Activated CD8-positive, alpha-beta memory T cell treated with anti-CD3 and anti-CD28 coated beads, Interleukin-2, amount 10 ng/mL, durations not matched to agents 7 days and 5 days (primary cell): Measurements from ENCODE around the gene RBM28. TPM values are rescaled to one million over a fixed set of nuclear protein-coding genes. Genes with fewer than 3 reads are reported as not detected.

Source experiments
- ATAC-seq: fragments of 150-1000 bp; cut with Tn5 transposase; one replicate; pipeline ENCODE4 v1.10.0; 2021; ENCODE audit warnings: moderate library complexity
- CTCF ChIA-PET: fragments of 350-600 bp; sonication (Branson Sonifier 250); formaldehyde crosslinking; loops from one replicate; lab custom pipeline; 2021; ENCODE audit warnings: antibody characterized with exemption; lab: Charles Lee
- DNase-seq: peaks from one replicate; pipeline ENCODE4 v3.0.0-alpha.2; 2020
- H3K27ac Mint-ChIP-seq: one replicate; pipeline ENCODE4 v1.8.0; 2021; ENCODE audit warnings: mild to moderate bottlenecking, mixed read lengths
- H3K27me3 Mint-ChIP-seq: one replicate; pipeline ENCODE4 v1.8.0; 2021; ENCODE audit warnings: mixed read lengths
- H3K36me3 Mint-ChIP-seq: one replicate; pipeline ENCODE4 v1.8.0; 2021; ENCODE audit warnings: mild to moderate bottlenecking, mixed read lengths
- H3K4me1 Mint-ChIP-seq: one replicate; pipeline ENCODE4 v1.8.0; 2021; ENCODE audit warnings: mixed read lengths
- H3K4me3 Mint-ChIP-seq: one replicate; pipeline ENCODE4 v1.8.0; 2021; ENCODE audit warnings: mild to moderate bottlenecking, moderate library complexity, mixed read lengths
- H3K9me3 Mint-ChIP-seq: one replicate; pipeline ENCODE4 v1.8.0; 2022; ENCODE audit warnings: low read depth, mixed read lengths
- total RNA-seq, 2 experiments: library from RNA; stranded (reverse); gene quantifications; one replicate each; pipeline ENCODE4 v1.2.3, GENCODE V29; 2021

The RBM28 gene
- total RNA-seq, 2 experiments from 2014 or later: 52.6 to 53.6 TPM

GRCh38 chr7:128322040-128322643 lies 21.6 kb downstream of the RBM28 start:
- no peaks in the 10 kb centered on the region for H3K27me3 Mint-ChIP-seq
- CTCF ChIA-PET: interaction anchor here (0.9 to 4.7 kb wide), 20 partner anchors 9 to 678 kb away, joined by 3 to 23 read pairs (median 5); partner anchors contain the start of gene RBM28
- ATAC-seq: peak; percentile 63

GRCh38 chr7:128321044-128321422 lies 22.7 kb downstream of the RBM28 start:
- Mint-ChIP-seq H3K27me3 (no peaks in the 10 kb centered on the region), H3K36me3 (peaks cover 55% of the 10 kb centered on the region), H3K4me1 (peaks cover 43% of the 10 kb centered on the region), H3K27ac (peak overlapping the region; percentile 99), H3K4me3 (peak overlapping the region; percentile 60), H3K9me3 (no peaks in the 10 kb centered on the region)
- peak; percentile 64 for DNase-seq
- CTCF ChIA-PET: interaction anchor here (1.0 to 4.7 kb wide), 12 partner anchors 7 to 321 kb away, joined by 3 to 23 read pairs (median 7); partner anchors contain the start of gene RBM28
- peak; percentile 59 for ATAC-seq

More at GRCh38 chr7:128322040-128322643, 21.6 kb downstream of the RBM28 start:
- H3K4me1 Mint-ChIP-seq: peaks cover 43% of the 10 kb centered on the region
- H3K4me3 Mint-ChIP-seq: peak overlapping the region; percentile 35
- H3K9me3 Mint-ChIP-seq: no peaks in the 10 kb centered on the region
- peaks cover 56% of the 10 kb centered on the region for H3K36me3 Mint-ChIP-seq
- peak; percentile 71 for DNase-seq
- H3K27ac Mint-ChIP-seq: peak overlapping the region; percentile 99

GRCh38 chr7:128318691-128319090 lies 25.0 kb downstream of the RBM28 start:
- Mint-ChIP-seq H3K4me3 (no peak overlapping the region), H3K36me3 (peaks cover 54% of the 10 kb centered on the region), H3K27me3 (no peaks in the 10 kb centered on the region), H3K27ac (peak overlapping the region; percentile 63), H3K4me1 (peaks cover 56% of the 10 kb centered on the region), H3K9me3 (no peaks in the 10 kb centered on the region)
- no peak for ATAC-seq
- no peak for DNase-seq
- CTCF ChIA-PET: interaction anchor here (1.0 to 1.2 kb wide), 2 partner anchors 11 to 183 kb away, joined by 3 to 4 read pairs; no protein-coding TSS in a partner anchor

GRCh38 chr7:128311013-128311412 lies 32.7 kb downstream of the RBM28 start:
- H3K27me3 Mint-ChIP-seq: no peaks in the 10 kb centered on the region
- H3K36me3 Mint-ChIP-seq: peaks cover 48% of the 10 kb centered on the region

GRCh38 chr7:128310499-128310898 lies 33.2 kb downstream of the RBM28 start:
- CTCF ChIA-PET: interaction anchor here (0.6 to 1.4 kb wide), 2 partner anchors 11 to 681 kb away, joined by 3 to 5 read pairs; no protein-coding TSS in a partner anchor
- ATAC-seq (no peak), DNase-seq (no peak)
- peaks cover 48% of the 10 kb centered on the region for H3K36me3 Mint-ChIP-seq
- peaks cover 11% of the 10 kb centered on the region for H3K4me1 Mint-ChIP-seq
- H3K27ac Mint-ChIP-seq: no peak overlapping the region
- H3K27me3 Mint-ChIP-seq: no peaks in the 10 kb centered on the region
- H3K9me3 Mint-ChIP-seq: no peaks in the 10 kb centered on the region
- no peak overlapping the region for H3K4me3 Mint-ChIP-seq

More at GRCh38 chr7:128311013-128311412, 32.7 kb downstream of the RBM28 start:
- peaks cover 13% of the 10 kb centered on the region for H3K4me1 Mint-ChIP-seq
- H3K9me3 Mint-ChIP-seq: no peaks in the 10 kb centered on the region
- no peak overlapping the region for H3K27ac Mint-ChIP-seq
- CTCF ChIA-PET: interaction anchor here (0.6 kb wide), 1 partner anchor 682 kb away, joined by 3 read pairs; no protein-coding TSS in a partner anchor
- no peak for ATAC-seq
- DNase-seq: no peak
- no peak overlapping the region for H3K4me3 Mint-ChIP-seq

- peaks cover 51% of the 10 kb centered on the region for H3K36me3 Mint-ChIP-seq
- CTCF ChIA-PET: interaction anchor here (1.4 kb wide), 1 partner anchor 12 kb away, joined by 5 read pairs; no protein-coding TSS in a partner anchor
- peaks cover 7% of the 10 kb centered on the region for H3K4me1 Mint-ChIP-seq
- H3K27ac Mint-ChIP-seq: no peak overlapping the region
- H3K27me3 Mint-ChIP-seq: no peaks in the 10 kb centered on the region
- DNase-seq (no peak), ATAC-seq (no peak)
- H3K4me3 Mint-ChIP-seq: no peak overlapping the region
- H3K9me3 Mint-ChIP-seq: no peaks in the 10 kb centered on the region
Observed at GRCh38 chr7:128309976-128310375, 33.7 kb downstream of the RBM28 start.

GRCh38 chr7:128309124-128309523 lies 34.6 kb downstream of the RBM28 start:
- ATAC-seq (no peak), DNase-seq (no peak)
- no peak overlapping the region for H3K27ac Mint-ChIP-seq
- no peaks in the 10 kb centered on the region for H3K9me3 Mint-ChIP-seq
- H3K4me3 Mint-ChIP-seq: no peak overlapping the region
- H3K27me3 Mint-ChIP-seq: no peaks in the 10 kb centered on the region
- H3K36me3 Mint-ChIP-seq: peaks cover 46% of the 10 kb centered on the region
- CTCF ChIA-PET: interaction anchor here (1.4 kb wide), 1 partner anchor 13 kb away, joined by 5 read pairs; no protein-coding TSS in a partner anchor
- H3K4me1 Mint-ChIP-seq: no peaks in the 10 kb centered on the region

GRCh38 chr7:128307061-128307460 lies 36.6 kb downstream of the RBM28 start:
- Mint-ChIP-seq H3K9me3 (no peaks in the 10 kb centered on the region), H3K4me1 (no peaks in the 10 kb centered on the region), H3K36me3 (peaks cover 35% of the 10 kb centered on the region), H3K27ac (no peak overlapping the region), H3K27me3 (no peaks in the 10 kb centered on the region), H3K4me3 (no peak overlapping the region)
- CTCF ChIA-PET: interaction anchor here (1.0 kb wide), 1 partner anchor 11 kb away, joined by 4 read pairs; no protein-coding TSS in a partner anchor
- DNase-seq (no peak), ATAC-seq (no peak)

- CTCF ChIA-PET: interaction anchor here (0.6 kb wide), 1 partner anchor 325 kb away, joined by 3 read pairs; no protein-coding TSS in a partner anchor
- H3K4me3 Mint-ChIP-seq: no peak overlapping the region
- peaks cover 26% of the 10 kb centered on the region for H3K36me3 Mint-ChIP-seq
- H3K4me1 Mint-ChIP-seq: no peaks in the 10 kb centered on the region
- H3K27me3 Mint-ChIP-seq: no peaks in the 10 kb centered on the region
- ATAC-seq (no peak), DNase-seq (no peak)
- H3K9me3 Mint-ChIP-seq: no peaks in the 10 kb centered on the region
- H3K27ac Mint-ChIP-seq: no peak overlapping the region
Observed at GRCh38 chr7:128304212-128304611, 39.5 kb downstream of the RBM28 start.

GRCh38 chr7:128303643-128304042 lies 40.1 kb downstream of the RBM28 start:
- H3K4me3 Mint-ChIP-seq: no peak overlapping the region
- H3K36me3 Mint-ChIP-seq: peaks cover 23% of the 10 kb centered on the region
- no peaks in the 10 kb centered on the region for H3K9me3 Mint-ChIP-seq
- no peaks in the 10 kb centered on the region for H3K27me3 Mint-ChIP-seq
- H3K4me1 Mint-ChIP-seq: no peaks in the 10 kb centered on the region
- ATAC-seq: no peak
- DNase-seq: no peak
- H3K27ac Mint-ChIP-seq: no peak overlapping the region
- CTCF ChIA-PET: no interaction called here

GRCh38 chr7:128303133-128303532 lies 40.6 kb downstream of the RBM28 start:
- Mint-ChIP-seq H3K27me3 (no peaks in the 10 kb centered on the region), H3K36me3 (peaks cover 19% of the 10 kb centered on the region), H3K4me1 (no peaks in the 10 kb centered on the region), H3K27ac (no peak overlapping the region), H3K9me3 (no peaks in the 10 kb centered on the region), H3K4me3 (no peak overlapping the region)
- ATAC-seq (no peak), DNase-seq (no peak)
- CTCF ChIA-PET: no interaction called here

GRCh38 chr7:128302139-128302538 lies 41.6 kb downstream of the RBM28 start:
- Mint-ChIP-seq H3K27ac (no peak overlapping the region), H3K9me3 (no peaks in the 10 kb centered on the region), H3K4me3 (no peak overlapping the region), H3K4me1 (no peaks in the 10 kb centered on the region), H3K36me3 (peaks cover 18% of the 10 kb centered on the region), H3K27me3 (no peaks in the 10 kb centered on the region)
- CTCF ChIA-PET: interaction anchor here (1.6 kb wide), 1 partner anchor 20 kb away, joined by 5 read pairs; no protein-coding TSS in a partner anchor
- DNase-seq (no peak), ATAC-seq (no peak)

GRCh38 chr7:128299109-128299607 lies 44.5 kb downstream of the RBM28 start:
- Mint-ChIP-seq H3K4me3 (no peak overlapping the region), H3K36me3 (peaks cover 3% of the 10 kb centered on the region), H3K27me3 (no peaks in the 10 kb centered on the region), H3K9me3 (no peaks in the 10 kb centered on the region), H3K4me1 (no peaks in the 10 kb centered on the region), H3K27ac (no peak overlapping the region)
- ATAC-seq (no peak), DNase-seq (no peak)
- CTCF ChIA-PET: no interaction called here
